ENCODE measurements around the gene PLCG1.
"Not testable (repeated sequence)": the region's sequence is repeated elsewhere in the genome, so short reads cannot be mapped to it uniquely, and the experiment has no call there.

PLCG1 gene

DNA sequence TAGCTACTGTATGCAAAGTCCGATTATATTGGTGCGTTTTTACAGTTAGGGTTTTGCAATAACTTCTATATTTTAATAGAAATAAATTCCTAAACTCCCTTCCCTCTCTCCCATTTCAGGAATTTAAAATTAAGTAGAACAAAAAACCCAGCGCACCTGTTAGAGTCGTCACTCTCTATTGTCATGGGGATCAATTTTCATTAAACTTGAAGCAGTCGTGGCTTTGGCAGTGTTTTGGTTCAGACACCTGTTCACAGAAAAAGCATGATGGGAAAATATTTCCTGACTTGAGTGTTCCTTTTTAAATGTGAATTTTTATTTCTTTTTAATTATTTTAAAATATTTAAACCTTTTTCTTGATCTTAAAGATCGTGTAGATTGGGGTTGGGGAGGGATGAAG lies 13.7 kb upstream of the PLCG1 start:
- in situ Hi-C loops (cut with HindIII; ENCODE audit: low sequenced_read_pairs), result loop anchor here (25.0 kb wide), 1 partner anchor 136 kb away; no protein-coding TSS in a partner anchor

DNA sequence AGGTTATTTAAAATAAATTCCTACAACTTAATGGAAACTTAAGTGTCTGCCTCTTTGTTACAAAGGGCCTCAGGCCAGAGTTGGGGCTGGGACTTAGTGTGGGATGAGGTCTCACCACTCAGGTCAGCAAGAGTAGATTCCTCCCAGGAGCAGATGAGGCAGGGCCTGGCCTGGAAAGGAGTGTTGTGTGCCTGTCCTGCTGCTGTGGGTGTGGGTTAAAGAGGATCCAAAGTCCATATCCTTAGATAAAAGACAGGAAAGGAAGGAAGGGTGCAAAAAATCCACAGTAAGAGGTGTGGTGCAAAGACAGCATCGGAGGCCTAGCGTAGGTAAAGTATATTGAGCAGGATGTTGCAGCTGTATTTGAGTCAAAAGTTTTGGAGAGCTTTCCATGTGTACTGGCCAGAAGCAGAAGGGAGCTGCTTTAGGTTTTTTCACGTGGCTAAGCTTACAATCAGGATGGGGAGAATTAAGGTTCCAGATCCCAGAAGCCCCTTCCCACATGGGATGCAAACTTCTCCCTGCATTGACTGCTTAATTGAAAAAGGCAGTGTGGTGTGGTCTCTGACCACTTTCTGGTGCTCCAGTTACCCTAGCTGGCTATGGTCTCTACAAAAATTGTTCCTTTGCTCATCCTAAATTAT lies 12.8 kb upstream of the PLCG1 start:
- in situ Hi-C loops (cut with HindIII; ENCODE audit: low sequenced_read_pairs), result loop anchor here (25.0 kb wide), 1 partner anchor 137 kb away; no protein-coding TSS in a partner anchor

DNA sequence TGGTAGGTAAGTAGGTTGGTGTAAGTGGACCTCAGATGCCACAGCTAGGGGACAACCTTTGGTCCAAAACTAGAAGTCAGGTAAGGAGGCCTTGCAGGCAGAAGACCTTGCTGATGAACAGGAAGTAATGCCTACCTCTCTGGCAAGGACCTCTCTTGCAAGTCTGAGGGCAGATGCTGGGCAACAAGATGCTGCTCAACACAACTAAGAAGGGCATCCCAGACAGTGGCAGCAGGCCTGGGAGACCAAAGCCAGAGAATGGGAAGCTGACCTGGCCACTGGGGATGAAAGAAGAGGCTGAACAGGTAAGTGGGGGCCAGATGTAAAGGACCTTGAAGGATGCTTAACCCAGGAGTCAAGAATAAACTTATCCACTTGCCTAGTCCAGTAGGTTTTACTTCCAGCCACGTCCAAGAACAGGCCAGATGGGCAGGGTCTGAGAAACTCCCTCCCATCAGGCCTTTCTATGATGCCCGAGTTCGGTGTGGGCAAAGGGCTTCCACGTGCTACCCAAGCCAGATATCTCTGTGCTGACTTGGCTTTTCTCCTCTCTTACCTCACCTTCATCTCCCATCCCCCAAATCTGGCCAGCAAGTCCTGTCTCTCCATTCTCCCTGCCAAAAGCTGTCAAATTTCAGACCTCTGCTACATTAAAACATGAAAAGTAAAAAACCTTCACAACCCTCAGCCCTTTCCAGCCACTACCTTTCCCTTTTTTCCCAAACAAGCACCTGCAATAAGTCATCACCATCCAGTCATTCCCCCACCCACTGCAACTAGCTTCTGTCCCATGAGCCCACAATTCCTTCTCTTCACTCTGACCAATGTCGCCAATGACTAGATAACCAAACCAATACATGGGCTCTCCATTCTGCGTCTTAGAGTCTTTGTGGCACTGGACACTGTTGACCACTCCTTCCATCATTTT lies 11.5 kb upstream of the PLCG1 start:
- in situ Hi-C loops (cut with HindIII; ENCODE audit: low sequenced_read_pairs), result no loop called here

DNA sequence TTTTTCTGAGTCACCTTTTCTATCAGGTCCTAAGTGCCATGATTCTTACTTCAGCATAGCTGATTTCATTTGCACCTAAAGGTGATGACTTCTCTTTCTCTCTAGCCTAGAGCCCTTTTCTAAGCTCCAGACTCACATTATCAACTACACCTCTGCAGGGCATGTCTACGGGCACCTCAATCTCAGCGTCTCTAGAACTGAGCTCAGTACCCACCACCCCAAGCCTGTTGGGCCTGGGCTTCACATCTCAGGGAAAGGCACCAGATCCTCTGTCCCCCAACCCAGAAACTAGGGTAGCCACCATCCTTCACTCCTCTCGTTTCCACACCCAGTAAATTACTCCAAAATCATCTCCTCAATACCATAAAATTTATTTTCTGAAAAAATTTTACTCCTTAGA lies 10.6 kb upstream of the PLCG1 start:
- in situ Hi-C loops (cut with HindIII; ENCODE audit: low sequenced_read_pairs), result no loop called here

DNA sequence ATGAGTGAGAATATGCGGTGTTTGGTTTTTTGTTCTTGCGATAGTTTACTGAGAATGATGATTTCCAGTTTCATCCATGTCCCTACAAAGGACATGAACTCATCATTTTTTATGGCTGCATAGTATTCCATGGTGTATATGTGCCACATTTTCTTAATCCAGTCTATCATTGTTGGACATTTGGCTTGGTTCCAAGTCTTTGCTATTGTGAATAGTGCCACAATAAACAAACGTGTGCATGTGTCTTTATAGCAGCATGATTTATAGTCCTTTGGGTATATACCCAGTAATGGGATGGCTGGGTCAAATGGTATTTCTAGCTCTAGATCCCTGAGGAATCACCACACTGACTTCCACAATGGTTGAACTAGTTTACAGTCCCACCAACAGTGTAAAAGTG lies 9.0 kb upstream of the PLCG1 start:
- in situ Hi-C loops (cut with HindIII; ENCODE audit: low sequenced_read_pairs), result not testable (repeated sequence)

DNA sequence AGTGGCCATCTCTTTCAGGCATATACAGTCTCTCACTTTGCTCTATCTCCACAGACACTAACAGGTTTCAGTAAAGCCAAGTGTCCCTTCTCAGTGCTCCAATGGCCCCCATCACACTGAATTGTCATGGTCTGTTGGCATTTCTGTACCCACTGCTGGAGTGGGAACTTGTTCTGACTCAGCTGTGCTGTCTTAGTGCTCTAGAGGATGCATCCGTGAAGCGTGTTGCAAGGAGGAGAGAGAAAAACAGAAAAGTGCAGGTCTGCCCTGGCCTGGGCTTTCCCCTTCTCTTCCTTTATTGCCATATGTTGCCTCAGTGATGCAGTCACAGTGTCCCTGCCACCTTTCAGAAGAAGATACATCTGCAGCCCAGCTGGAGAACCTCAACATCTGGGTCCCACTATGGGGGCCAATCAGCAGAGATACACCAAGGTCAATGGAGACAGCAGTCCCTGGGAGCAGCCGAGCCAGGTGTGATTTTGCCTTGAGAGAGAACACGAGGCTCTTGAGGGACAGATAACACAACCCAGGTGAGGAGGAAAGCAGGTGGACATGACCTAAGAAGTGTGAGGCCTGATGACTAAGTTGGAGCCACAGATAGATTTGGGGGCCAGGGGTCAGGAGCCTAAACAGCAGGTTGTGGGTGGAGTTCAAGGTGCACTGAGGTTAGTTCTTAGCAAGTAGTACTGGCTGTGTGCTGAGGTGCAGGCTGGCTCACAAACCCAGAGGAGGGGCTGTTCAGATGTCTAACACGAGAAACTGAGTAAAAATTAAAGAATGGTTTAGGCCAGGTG lies 5.6 kb upstream of the PLCG1 start:
- in situ Hi-C loops (cut with HindIII; ENCODE audit: low sequenced_read_pairs), result no loop called here

DNA sequence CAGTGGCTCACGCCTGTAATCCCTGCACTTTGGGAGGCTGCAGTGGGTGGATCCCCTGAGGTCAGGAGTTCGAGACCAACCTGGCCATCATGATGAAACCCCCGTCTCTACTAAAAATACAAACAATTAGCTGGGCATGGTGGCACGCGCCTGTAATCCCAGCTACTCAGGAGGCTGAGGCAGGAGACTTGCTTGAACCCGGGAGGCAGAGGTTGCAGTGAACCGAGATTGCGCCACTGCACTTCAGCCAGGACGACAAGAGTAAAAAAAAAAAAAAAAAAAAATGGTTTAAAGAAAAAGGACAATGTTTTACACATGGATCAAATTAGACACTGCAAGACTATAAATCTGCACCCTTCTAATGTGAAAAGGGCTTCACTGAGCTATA lies 5.0 kb upstream of the PLCG1 start:
- in situ Hi-C loops (cut with HindIII; ENCODE audit: low sequenced_read_pairs), result not testable (repeated sequence)

DNA sequence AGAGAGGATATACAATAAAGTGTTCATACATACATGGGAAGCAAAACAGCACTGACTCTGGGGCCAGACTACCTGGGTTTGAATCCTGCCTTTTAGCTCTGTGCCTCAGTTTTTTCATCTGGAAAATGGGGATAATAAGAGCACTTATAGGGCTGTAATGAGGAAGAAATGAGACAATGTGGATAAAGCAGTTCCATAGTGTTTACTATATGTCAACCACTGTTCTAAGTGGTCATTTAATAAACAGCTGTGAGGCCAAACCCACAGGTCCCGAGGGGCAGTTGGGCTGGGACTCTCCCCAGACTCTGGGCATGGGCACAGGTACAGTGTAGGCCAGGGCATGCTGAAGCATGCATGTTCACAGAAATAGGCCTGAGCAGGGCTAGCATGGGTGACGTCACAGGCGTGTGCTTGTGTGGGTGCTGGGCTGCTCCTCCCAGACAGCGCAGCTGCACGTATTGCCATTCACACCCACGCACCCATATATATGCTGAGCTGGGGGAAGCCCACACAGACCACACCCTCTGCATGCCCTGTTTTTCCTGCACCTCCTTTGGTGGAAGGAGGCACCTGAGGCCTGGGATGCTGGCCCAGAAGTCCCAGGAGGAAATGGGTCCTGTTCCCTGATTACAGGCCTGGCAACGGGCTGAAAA lies 3.5 kb upstream of the PLCG1 start:
- in situ Hi-C loops (cut with HindIII; ENCODE audit: low sequenced_read_pairs), result no loop called here

DNA sequence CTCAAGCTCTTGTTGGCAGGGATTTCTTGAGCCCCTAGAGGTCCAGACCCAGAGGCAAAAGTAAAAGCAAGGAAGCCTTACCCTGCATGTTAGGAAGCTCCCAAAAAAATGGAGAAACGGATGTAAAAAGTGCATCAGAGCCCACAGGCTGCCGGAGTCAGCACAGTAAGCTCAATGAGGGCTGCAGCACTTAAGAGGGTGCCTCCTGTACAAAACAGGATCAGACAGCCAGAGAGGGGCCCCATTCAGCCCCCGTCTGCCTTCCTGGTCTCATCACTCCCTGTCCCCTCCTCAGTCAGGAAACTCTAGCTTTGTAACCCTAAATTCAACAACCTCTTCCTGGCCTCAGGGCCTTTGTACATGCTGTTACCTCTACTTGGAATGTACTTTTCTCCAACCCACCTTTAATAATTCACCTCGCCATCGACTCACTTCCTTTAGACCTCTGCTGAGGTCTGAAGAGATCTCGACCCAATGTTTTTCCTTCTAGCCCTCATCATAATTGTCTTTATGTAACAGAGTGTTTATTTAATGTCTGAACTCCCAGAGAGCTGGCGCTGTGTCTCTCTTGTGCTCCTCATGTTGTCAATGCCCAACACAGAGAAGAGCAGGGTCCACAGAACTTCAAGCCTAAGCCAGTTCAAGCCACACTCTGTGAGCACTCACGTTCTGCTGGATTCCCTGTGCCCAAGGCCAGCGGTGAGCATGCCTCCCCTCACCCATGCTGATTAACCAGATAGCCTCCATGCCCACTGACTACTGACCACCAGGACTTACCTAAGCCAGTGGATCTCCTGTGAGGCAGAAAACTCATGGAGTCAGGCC lies 2.8 kb upstream of the PLCG1 start:
- in situ Hi-C loops (cut with HindIII; ENCODE audit: low sequenced_read_pairs), result no loop called here

DNA sequence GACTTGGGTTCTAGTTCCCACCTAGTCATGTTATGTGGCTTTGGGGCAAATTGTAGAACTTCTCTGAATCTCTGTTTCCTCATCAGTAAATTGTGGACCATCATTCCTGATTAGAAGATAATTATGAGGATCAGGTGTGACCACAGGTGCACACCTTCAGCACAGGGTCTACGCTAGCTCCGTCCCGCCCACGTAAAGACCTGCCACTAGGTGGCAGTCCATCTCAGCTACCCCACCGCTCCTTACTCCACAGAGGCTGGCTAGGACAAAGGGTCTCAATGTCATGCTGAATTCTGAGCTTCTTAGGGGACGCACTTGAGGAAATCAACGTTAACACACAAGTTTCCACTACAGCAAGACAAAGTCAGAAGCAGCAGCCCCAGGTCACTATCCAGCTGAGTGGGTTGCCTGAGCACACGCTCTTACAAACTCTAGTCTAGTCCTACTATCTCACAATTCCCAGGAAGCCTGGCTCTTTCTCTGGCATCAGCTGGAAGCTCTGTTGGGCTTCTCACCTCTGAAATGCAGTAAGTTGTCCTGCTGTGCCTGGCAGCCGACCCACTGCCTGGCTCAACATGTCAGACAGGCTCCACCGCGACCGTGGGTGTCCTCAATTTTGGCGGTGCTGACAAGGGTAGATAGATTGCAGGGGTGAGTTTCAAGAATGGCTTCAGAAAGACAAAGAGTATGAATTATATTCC lies 2.0 kb upstream of the PLCG1 start:
- in situ Hi-C loops (cut with HindIII; ENCODE audit: low sequenced_read_pairs), result no loop called here

DNA sequence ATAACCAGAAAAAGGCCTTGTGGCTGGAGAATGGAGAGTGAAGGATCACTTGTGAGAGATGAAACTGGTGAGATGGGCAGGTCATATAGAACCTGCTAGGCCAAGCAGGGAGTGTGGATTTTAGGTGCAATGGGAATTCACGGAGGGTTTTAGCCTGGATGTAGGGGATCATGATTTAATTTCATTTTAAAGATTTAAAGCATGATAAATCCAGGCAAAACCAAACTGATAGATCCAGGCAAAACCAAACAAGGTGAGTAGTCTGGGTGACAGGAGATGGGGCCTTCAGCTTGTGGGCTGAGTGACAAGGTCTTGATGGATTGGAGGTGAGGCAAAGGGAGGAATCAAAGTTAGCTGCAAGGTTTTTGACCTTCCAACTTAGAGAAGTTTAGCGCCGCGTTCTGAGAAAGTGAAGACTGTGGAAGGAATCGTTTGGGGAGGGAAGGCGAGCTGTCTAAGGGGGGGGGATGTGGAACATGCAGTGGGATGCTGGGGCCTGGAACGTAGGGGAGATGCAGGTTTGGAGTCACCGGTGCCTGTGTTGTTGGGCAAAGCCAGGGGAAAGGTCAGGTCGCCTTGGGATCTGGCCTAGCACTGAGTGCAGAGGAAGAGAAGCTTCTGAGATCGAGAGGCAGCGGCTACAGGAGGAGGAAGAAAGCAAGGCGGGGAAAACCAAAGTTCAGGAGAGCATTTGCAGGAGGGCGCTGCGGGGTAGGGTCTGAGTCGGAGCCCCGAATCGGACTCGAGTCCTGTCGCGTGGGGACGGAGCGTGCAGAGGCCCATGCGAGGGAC lies 1.3 kb upstream of the PLCG1 start:
- in situ Hi-C loops (cut with HindIII; ENCODE audit: low sequenced_read_pairs), result no loop called here

DNA sequence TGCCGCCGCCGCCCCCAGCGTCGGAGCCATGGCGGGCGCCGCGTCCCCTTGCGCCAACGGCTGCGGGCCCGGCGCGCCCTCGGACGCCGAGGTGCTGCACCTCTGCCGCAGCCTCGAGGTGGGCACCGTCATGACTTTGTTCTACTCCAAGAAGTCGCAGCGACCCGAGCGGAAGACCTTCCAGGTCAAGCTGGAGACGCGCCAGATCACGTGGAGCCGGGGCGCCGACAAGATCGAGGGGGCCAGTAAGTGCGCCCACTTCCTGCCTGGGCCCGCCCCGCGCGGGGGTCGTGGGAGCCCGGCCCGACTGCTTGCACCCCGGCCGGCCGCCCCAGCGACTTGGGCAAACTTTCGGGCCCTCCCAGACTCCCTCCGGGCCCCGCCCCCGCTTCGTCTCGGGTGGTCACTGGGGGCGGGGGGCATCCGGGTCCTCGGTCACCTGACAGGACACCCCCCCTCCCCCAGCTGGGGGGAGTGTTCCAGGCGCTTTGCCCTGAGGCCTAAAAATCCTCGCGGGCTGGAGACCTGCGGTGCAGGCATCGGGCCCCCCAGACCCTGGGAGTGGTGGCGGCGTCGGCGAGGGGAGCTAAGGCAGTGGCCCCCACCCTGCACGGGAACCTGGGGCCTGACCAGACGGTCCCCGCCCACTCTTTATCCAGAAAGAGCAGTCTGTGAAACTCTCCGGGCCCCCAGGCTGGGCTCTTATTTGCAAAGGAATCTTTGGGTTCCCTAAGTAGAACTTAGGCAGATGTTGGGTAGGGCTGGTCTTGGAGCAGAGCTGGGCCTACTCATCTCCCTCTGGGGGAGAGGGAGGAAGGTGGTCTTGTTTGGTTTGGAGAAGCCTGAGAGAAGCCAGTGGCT lies 501 bp downstream of the PLCG1 start:
- in situ Hi-C loops (cut with HindIII; ENCODE audit: low sequenced_read_pairs), result no loop called here

DNA sequence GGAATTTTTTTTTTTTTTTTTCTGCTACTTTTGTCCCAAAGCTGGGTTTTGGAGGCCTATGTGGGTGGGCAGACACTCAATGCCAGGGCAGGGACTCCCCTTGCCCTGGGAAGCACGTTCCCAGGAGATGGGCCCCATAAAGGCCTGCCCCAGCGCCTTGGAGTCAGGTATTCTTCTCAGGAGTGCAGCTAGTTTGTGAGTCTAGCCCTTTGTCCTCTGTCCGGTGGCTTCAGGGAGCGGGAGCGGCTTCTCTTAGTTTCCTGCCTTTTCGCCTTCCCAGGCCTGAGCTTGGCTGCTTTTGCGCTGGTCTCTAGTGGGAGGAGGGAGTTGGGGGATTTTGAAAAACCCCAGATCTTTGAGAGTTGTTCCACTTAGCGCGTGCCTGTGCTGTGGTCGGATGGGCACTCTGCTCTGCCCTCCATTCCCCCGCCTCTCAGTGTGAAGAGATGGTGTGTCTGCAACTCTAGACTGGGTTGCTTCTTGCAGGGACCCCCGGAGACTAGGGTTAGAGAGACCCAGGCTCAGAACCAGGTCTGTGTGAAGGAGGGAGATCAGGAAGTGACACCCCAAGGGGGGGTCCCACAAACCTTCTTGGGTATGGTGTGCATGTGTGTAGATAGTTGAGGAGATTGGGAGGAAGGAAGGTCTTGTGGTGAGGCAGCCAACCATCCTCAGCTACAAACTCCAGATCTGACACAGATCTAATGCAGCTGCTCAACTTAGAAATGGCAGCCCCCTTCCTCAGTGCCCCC lies 1.3 kb downstream of the PLCG1 start:
- in situ Hi-C loops (cut with HindIII; ENCODE audit: low sequenced_read_pairs), result no loop called here

DNA sequence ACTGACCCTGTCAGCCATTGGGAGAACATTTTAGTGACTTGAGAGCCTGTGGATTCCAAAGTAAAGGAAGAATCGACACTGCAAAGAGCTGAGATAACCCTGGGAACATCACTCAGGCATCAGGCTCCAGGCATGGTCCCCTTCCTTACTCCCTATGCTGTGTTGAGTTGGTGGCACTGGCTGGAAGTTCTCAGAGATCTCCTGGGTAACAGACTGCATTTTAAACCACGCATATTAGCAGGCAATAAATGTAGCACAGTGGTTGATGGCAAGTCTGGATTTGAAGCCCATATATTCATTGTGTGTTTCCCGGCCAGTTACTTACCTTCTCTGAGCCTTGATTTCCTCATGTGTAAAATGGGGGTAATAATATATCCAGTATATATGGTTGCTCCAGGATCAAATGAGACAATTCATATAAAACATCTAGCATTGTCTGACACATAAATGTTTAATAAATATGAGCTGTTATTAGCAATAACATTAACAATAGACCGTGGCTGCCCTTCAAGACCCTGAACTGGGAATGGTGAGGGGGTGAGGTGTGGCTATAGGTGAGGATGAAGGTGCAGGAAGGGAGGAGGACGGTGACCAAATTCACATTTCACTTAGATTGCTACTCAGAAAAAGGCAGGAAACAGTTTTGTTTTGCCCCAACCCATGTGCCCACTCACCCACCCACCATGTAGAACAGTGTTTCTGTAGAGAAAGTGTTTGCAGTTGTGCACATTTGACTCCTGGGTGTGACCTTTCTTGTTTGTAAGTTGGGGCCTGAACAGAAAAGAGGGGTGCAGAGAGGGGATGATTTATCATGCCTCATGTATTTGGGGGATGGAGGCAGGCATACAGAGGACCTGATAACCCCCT lies 2.1 kb downstream of the PLCG1 start:
- in situ Hi-C loops (cut with HindIII; ENCODE audit: low sequenced_read_pairs), result no loop called here

DNA sequence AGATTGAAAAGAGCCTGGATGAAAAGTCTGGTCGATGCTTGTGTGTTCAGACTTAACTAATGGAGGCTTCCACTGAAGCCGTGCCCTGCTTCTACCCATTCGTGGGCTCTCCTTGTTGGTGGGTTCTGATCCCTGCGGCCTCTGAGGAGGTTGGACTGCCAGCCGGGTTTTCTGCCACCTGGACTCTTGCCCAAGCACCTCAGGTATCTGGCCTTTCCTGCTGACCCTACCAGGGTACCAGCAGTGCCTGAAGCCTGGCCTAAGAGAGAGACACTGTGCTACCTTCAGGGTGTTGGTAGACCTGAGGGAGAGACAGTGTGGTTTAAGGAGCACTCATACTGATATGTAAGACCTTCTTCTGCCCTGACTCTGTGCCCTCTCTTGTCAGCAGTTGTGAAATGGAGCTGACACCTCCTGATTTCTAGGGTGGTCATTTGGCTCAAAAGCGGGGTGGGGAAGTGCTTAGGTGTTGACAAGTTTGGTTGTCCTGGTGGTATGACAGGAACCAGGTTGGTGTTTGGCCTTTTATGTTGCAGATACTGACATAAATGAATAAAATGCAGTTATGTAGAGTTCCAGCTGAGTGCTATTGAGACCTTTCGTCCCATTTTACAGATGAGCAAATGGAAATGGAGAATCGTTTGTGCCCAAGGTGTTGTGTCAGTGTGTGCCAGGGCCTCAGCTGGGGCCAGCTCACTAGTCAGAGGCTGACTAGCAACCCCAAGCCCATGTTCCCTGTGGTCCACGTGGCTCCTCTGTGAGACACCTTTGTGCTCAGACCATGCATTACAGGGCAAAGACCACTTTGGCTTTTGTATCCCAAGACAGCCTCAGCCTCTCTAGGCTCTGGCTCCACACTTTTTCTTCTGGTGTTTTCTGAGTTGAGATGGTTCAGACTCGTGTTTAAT lies 3.1 kb downstream of the PLCG1 start:
- in situ Hi-C loops (cut with HindIII; ENCODE audit: low sequenced_read_pairs), result no loop called here
